DMS114 treated with DMSO at 0.1 percent for 48 hours (cell line): ENCODE results near the gene SUMO4.

ENCODE experiments used
- DNase-seq: peaks from one replicate; lab custom pipeline; 2025; ENCODE audit not compliant: unreplicated experiment; lab: John Stamatoyannopoulos, UW

The SUMO4 gene

DNA sequence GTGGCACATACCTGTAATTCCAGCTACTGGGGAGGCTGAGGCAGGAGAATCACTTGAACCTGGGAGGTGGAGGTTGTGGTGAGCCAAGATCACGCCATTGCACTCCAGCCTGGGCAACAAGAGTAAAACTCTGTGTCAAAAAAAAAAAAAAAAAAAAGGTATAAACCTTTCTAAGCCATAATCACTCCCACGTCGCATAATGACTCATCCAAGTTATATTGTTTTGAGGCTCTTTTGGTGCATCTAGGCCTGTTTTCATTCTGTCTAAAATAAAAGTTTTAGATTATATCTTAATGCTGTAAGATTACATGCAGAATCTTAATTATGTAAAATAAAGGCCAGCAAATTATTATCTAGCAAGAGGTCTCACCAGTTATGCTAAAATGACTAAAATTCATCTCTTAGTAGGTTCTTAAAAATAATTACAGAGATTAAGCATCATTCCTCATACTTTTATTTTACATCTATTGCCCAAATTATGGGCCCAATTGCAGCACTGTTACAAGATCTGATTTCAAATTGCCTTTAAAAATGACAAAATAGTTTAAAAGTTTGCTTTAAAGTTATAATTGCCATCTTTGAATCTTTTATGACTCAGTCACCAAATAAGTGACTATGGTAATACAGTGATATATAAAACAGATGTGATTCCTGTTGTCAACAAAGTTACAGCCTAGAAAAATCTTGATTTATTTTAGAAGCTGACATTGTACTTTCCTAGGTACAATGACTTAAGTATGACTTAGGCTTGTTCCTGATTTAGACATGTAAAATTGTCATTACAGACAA lies 10.4 kb upstream of the SUMO4 start:
- DNase-seq: no peak

GRCh38 chr6:149392093-149392492 lies 8.0 kb upstream of the SUMO4 start:
- no peak for DNase-seq

GRCh38 chr6:149392535-149392934 lies 7.5 kb upstream of the SUMO4 start:
- DNase-seq: no peak

- DNase-seq: no peak
Observed at GRCh38 chr6:149393002-149393679, 6.9 kb upstream of the SUMO4 start.

DNA sequence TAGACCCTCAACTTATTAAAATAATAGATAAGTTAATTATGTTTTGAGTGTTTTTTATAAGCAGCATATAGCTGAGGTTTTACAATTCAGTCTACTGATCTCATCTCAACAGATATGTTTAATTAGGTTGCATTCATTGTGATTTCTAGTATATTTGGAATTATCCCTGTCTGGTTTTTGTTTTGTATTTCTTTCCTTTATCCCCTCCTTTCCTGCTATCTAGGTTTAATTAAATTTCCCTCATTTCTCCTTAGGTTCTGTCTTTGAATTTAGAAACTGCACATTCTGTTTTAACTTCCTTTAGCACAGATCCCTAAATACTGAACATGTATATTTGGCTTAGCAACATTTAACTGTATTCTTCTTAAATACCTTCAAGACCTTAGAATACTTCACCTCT lies 4.9 kb upstream of the SUMO4 start:
- no peak for DNase-seq

DNA sequence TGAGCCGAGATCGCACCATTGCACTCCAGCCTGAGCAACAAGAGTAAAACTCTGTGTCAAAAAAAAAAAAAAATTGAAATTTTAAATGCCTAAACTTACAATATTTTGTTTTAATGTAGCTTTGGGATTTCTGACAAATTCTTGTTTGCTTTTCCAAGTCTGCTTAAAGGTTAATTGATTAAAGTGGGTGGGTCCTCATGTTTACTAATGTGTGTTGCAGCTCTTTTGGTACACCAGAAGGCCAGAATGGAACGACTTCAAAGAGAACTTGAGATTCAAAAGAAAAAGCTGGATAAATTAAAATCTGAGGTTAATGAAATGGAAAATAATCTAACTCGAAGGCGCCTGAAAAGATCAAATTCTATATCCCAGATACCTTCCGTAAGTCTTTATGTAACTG lies 2.7 kb upstream of the SUMO4 start:
- DNase-seq: no peak

- DNase-seq: no peak
Observed at GRCh38 chr6:149403534-149403933, 3.5 kb downstream of the SUMO4 start.

DNA sequence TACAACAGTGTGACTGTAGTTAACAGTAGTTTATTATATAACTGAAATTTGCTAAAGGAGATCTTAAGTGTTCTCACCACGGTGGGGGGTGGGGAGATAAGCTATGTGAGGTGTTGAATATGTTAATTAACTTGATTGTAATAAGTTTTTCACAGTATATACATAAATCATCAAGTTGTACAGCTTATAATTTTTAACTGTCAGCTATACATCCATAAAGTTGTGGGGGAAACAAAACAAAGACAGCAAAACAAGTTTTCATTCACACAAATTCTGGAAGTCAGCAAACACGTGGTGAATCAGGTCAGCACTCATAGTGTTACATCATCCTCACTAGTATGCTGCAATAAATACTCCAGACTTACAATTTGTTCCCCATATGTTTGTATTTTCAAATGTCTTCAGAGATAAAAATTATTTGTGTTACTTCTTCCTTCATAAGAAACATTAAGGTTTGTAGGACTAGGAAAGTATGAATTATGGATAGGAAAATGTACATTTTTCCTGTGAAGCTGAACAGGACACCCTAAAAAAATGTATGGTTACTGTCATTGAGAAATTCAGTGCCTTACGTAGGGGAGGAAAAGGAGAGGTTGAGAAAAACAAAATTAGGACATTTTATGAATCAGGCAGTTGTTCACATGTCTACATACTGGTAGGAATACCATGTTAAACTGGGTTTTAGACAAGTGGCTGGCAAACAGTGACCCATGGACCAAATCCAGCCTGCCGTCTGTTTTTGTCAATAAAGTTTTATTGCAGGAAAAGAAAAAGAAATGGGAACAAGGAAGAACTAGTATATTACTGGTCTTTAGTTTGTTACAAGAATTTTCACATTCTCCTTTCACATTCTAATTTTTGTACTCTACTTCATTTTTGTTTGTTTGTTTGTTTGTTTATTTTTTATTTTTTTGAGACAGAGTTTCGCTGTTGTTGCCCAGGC lies 6.0 kb downstream of the SUMO4 start:
- DNase-seq: no peak

GRCh38 chr6:149409617-149410016 lies 9.6 kb downstream of the SUMO4 start:
- DNase-seq: no peak

GRCh38 chr6:149410557-149410956 lies 10.5 kb downstream of the SUMO4 start:
- DNase-seq: no peak

DNA sequence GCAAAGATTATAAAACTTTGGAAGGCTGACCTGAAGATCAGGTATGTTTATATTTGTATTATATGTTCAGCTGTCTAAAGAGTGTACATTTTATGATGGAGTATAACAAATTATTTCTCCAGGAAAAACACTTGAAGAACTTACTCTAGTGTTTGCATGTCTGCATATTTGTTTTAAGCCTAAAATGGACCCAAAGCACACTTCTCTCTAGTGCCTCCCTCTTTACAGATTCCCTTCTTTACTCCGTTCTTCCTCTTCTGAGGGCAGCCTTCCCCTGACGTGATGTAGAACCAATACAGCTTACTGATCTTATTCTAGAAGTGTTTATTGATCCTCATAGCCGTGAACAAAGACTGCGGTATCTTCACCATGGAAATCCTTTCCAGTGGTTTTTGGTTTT lies 13.9 kb downstream of the SUMO4 start:
- no peak for DNase-seq

GRCh38 chr6:149414821-149415220 lies 14.8 kb downstream of the SUMO4 start:
- DNase-seq: no peak

GRCh38 chr6:149419696-149420404 lies 19.8 kb downstream of the SUMO4 start:
- no peak for DNase-seq

GRCh38 chr6:149421132-149421531 lies 21.1 kb downstream of the SUMO4 start:
- no peak for DNase-seq

- DNase-seq: no peak
Observed at GRCh38 chr6:149422581-149422980, 22.5 kb downstream of the SUMO4 start.

- DNase-seq: no peak
Observed at GRCh38 chr6:149423964-149424440, 23.9 kb downstream of the SUMO4 start.

- DNase-seq: no peak
Observed at GRCh38 chr6:149425224-149425623, 25.2 kb downstream of the SUMO4 start.

DNA sequence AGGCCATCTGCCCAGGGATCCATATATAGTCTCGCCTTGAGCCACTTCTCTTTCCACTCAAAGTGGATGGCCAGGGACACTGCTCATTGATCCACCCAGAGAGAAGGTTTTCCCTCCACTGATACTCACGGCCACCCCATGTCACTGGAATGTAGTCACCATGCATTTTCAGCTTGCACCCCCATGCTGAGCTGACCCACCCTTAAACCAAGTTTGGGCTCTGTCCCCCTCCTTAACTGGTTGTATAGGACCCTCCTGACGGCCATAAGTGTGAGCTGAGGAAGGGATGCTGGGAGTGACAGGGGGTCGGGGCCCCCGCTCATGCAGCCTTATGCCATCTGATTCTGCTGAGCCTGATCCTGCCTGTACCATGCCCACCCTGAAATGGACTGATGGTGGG lies 25.7 kb downstream of the SUMO4 start:
- DNase-seq: no peak

DNA sequence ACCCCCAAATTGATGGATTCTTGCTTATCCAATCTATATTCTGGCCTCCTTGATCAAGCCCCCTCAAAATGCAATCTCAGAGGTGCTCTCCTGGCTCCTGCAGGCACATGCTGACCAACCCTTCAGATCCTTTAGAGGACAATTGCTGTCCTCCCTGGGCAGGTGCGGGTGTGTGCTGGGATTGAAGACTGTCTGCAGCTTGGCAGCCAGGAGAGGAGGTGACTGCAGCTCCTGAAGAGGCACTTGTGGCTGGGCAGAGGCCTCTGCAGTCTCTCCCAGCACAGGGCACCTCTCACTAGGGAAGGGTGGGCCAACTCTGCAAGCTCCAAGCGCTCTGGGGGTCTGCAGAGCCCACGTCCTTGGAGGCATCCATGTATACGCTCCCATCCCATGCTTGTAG lies 28.5 kb downstream of the SUMO4 start:
- DNase-seq: no peak

GRCh38 chr6:149429427-149430360 lies 29.6 kb downstream of the SUMO4 start:
- no peak for DNase-seq
